HG03558 (cell line): ENCODE measurements around the gene PTTG1IP.

Experiments used
- ATAC-seq: cut with Tn5 transposase; IDR thresholded peaks from one replicate; pipeline ENCODE4 v1.9.1; 2021; ENCODE audit warnings: moderate number of reproducible peaks; ENCODE audit not compliant: unreplicated experiment; ENCODE audit errors: extremely low read depth

Gene PTTG1IP

GRCh38 chr21:44869781-44870747 is 3.4 kb downstream of the PTTG1IP start:
- no peak for ATAC-seq

- no peak for ATAC-seq
Measured at GRCh38 chr21:44868707-44869106, 4.8 kb downstream of the PTTG1IP start.

- no peak for ATAC-seq
Measured at GRCh38 chr21:44867999-44868700, 5.3 kb downstream of the PTTG1IP start.

GRCh38 chr21:44867464-44867863 is 6.0 kb downstream of the PTTG1IP start:
- ATAC-seq = no peak

GRCh38 chr21:44866780-44867179 is 6.7 kb downstream of the PTTG1IP start:
- no peak for ATAC-seq

GRCh38 chr21:44865561-44866280 is 7.8 kb downstream of the PTTG1IP start:
- ATAC-seq = no peak

GRCh38 chr21:44862869-44863685 is 10.4 kb downstream of the PTTG1IP start:
- no peak for ATAC-seq

GRCh38 chr21:44858791-44859190 is 14.7 kb downstream of the PTTG1IP start:
- ATAC-seq = no peak

- ATAC-seq = no peak
Measured at GRCh38 chr21:44858291-44858690, 15.2 kb downstream of the PTTG1IP start.

GRCh38 chr21:44857127-44857892 is 16.2 kb downstream of the PTTG1IP start:
- ATAC-seq = no peak

- no peak for ATAC-seq
Measured at GRCh38 chr21:44856131-44856530, 17.4 kb downstream of the PTTG1IP start.

- ATAC-seq = no peak
Measured at GRCh38 chr21:44855572-44855971, 17.9 kb downstream of the PTTG1IP start.

- ATAC-seq = no peak
Measured at GRCh38 chr21:44854664-44855446, 18.6 kb downstream of the PTTG1IP start.

- ATAC-seq = no peak
Measured at GRCh38 chr21:44854391-44854663, 19.2 kb downstream of the PTTG1IP start.

- ATAC-seq = no peak
Measured at GRCh38 chr21:44853601-44854390, 19.7 kb downstream of the PTTG1IP start.

- no peak for ATAC-seq
Measured at GRCh38 chr21:44850905-44851657, 22.4 kb downstream of the PTTG1IP start.

- no peak for ATAC-seq
Measured at GRCh38 chr21:44850208-44850800, 23.2 kb downstream of the PTTG1IP start.
